Activated T-helper 1 cell treated with anti-CD3 and anti-CD28 coated beads, Interleukin-2, amount 50 U/mL, for 16 hours (primary cell): ENCODE data around the gene PALM2AKAP2.

Experiments used
- DNase-seq, 2 donors: peaks; one replicate each; pipeline ENCODE4 v3.0.0-alpha.2; 2020; ENCODE audit warnings: low read depth in 1 of 2, low spot score in 1 of 2

The PALM2AKAP2 gene

GRCh38 chr9:109771796-109772531, 8.0 kb upstream of the PALM2AKAP2 start:
- no peak for DNase-seq

- no peak for DNase-seq
Observed at GRCh38 chr9:109775516-109775915, 4.5 kb upstream of the PALM2AKAP2 start.

GRCh38 chr9:109776391-109776790, 3.6 kb upstream of the PALM2AKAP2 start:
- no peak for DNase-seq

GRCh38 chr9:109780453-109781033, 545 bp downstream of the PALM2AKAP2 start:
- no peak for DNase-seq

GRCh38 chr9:109781086-109781485, 1.1 kb downstream of the PALM2AKAP2 start:
- no peak for DNase-seq

GRCh38 chr9:109781541-109782197, 1.7 kb downstream of the PALM2AKAP2 start:
- DNase-seq, result no peak

GRCh38 chr9:109787735-109788134, 7.7 kb downstream of the PALM2AKAP2 start:
- DNase-seq, result no peak

GRCh38 chr9:109789556-109789955, 9.6 kb downstream of the PALM2AKAP2 start:
- DNase-seq, result no peak

- DNase-seq, result no peak
Observed at GRCh38 chr9:109789971-109790370, 10.0 kb downstream of the PALM2AKAP2 start.

- no peak for DNase-seq
Observed at GRCh38 chr9:109791003-109791677, 11.1 kb downstream of the PALM2AKAP2 start.

- DNase-seq, result no peak
Observed at GRCh38 chr9:109791747-109792146, 11.7 kb downstream of the PALM2AKAP2 start.

GRCh38 chr9:109792951-109793546, 13.1 kb downstream of the PALM2AKAP2 start:
- DNase-seq, result no peak

- DNase-seq, result no peak
Observed at GRCh38 chr9:109793921-109794320, 13.9 kb downstream of the PALM2AKAP2 start.

GRCh38 chr9:109794361-109795012, 14.5 kb downstream of the PALM2AKAP2 start:
- DNase-seq, result no peak

GRCh38 chr9:109795613-109796012, 15.6 kb downstream of the PALM2AKAP2 start:
- no peak for DNase-seq

GRCh38 chr9:109796078-109796477, 16.1 kb downstream of the PALM2AKAP2 start:
- DNase-seq, result no peak

GRCh38 chr9:109797006-109797405, 17.0 kb downstream of the PALM2AKAP2 start:
- DNase-seq, result no peak

GRCh38 chr9:109797509-109797908, 17.5 kb downstream of the PALM2AKAP2 start:
- no peak for DNase-seq

- DNase-seq, result no peak
Observed at GRCh38 chr9:109799141-109799540, 19.1 kb downstream of the PALM2AKAP2 start.

GRCh38 chr9:109799792-109800191, 19.8 kb downstream of the PALM2AKAP2 start:
- DNase-seq, result no peak

GRCh38 chr9:109801484-109801883, 21.5 kb downstream of the PALM2AKAP2 start:
- DNase-seq, result no peak
